Stimulated activated effector memory CD8-positive, alpha-beta T cell treated with anti-CD3 and anti-CD28 coated beads, Interleukin-12 subunit alpha, Interleukin-12 subunit beta, amount 100 ng/mL, for 72 hours (primary cell): ENCODE measurements around the gene CSF1.

Source experiments
- ATAC-seq: fragments of 150-1000 bp; cut with Tn5 transposase; 2 replicates; pipeline ENCODE4 v1.10.0; 2021
- DNase-seq, 2 donors: peaks; one replicate each; pipeline ENCODE4 v3.0.0; 2021 to 2022; ENCODE audit warnings: low spot score in 2 of 2
- H3K27ac Mint-ChIP-seq: one replicate; pipeline ENCODE4 v1.8.0; 2022; ENCODE audit warnings: mild to moderate bottlenecking, mixed read lengths
- H3K36me3 Mint-ChIP-seq: one replicate; pipeline ENCODE4 v1.8.0; 2022; ENCODE audit warnings: mild to moderate bottlenecking, mixed read lengths
- H3K4me1 Mint-ChIP-seq: one replicate; pipeline ENCODE4 v1.8.0; 2022; ENCODE audit warnings: mixed read lengths
- H3K4me3 Mint-ChIP-seq: one replicate; pipeline ENCODE4 v1.8.0; 2022; ENCODE audit warnings: mild to moderate bottlenecking, mixed read lengths
- H3K9me3 Mint-ChIP-seq: one replicate; pipeline ENCODE4 v1.8.0; 2022; ENCODE audit warnings: mixed read lengths

CSF1 gene

GRCh38 chr1:109978761-109979488, 68.3 kb downstream of the CSF1 start:
- H3K4me3 Mint-ChIP-seq = no peak overlapping the region
- no peak for ATAC-seq
- H3K9me3 Mint-ChIP-seq = no peaks in the 10 kb centered on the region
- H3K36me3 Mint-ChIP-seq = no peaks in the 10 kb centered on the region
- no peak for DNase-seq
- H3K4me1 Mint-ChIP-seq = no peaks in the 10 kb centered on the region
- H3K27ac Mint-ChIP-seq = no peak overlapping the region

- Mint-ChIP-seq H3K4me3 (no peak overlapping the region), H3K4me1 (peaks cover 6% of the 10 kb centered on the region), H3K27ac (no peak overlapping the region), H3K9me3 (no peaks in the 10 kb centered on the region), H3K36me3 (no peaks in the 10 kb centered on the region)
- ATAC-seq = no peak
- DNase-seq = no peak
Measured at GRCh38 chr1:109979489-109980091, 68.9 kb downstream of the CSF1 start.
